Esophagus squamous epithelium (tissue), 4 donors: ENCODE data around the gene SSC5D.

Experiments used
- CTCF ChIP-seq, 6 experiments: fragments of 450-650 bp in 4 of 6; fragments of 200-600 bp in 2 of 6; sonication (generic) in 2 of 6; IDR thresholded peaks; one replicate each; pipeline ENCODE4 v1.5.1; 2016 to 2019; ENCODE audit warnings: antibody characterized with exemption in 6 of 6, mild to moderate bottlenecking in 4 of 6, moderate library complexity in 4 of 6
- POLR2A ChIP-seq, 4 donors: fragments of 450-650 bp; IDR thresholded peaks; one replicate each; pipeline ENCODE4 v1.6.1; 2017; ENCODE audit warnings: antibody characterized with exemption in 4 of 4, mild to moderate bottlenecking in 4 of 4, moderate library complexity in 3 of 4

GRCh38 chr19:55504252-55504603 is 16.0 kb downstream of the SSC5D start:
- no peak for TF ChIP-seq CTCF (IDR thresholded peaks at IDR 0.05)
- TF ChIP-seq POLR2A (IDR thresholded peaks at IDR 0.05), result no peak
